GM23248 (cell line): Measurements from ENCODE around the gene DHDDS.

Experiments
- EZH2 ChIP-seq: fragments of 200-600 bp; sonication (generic); IDR thresholded peaks from 2 replicates; pipeline ENCODE4 v1.6.1; 2018; ENCODE audit warnings: antibody characterized with exemption, mild to moderate bottlenecking; ENCODE audit not compliant: insufficient read depth, poor library complexity, severe bottlenecking
- EZH2phosphoT487 ChIP-seq: fragments of 200-600 bp; sonication (generic); IDR thresholded peaks from 2 replicates; pipeline ENCODE4 v1.6.1; 2018; ENCODE audit warnings: antibody characterized with exemption, moderate library complexity, mild to moderate bottlenecking, low read depth; ENCODE audit not compliant: insufficient read depth

DNA sequence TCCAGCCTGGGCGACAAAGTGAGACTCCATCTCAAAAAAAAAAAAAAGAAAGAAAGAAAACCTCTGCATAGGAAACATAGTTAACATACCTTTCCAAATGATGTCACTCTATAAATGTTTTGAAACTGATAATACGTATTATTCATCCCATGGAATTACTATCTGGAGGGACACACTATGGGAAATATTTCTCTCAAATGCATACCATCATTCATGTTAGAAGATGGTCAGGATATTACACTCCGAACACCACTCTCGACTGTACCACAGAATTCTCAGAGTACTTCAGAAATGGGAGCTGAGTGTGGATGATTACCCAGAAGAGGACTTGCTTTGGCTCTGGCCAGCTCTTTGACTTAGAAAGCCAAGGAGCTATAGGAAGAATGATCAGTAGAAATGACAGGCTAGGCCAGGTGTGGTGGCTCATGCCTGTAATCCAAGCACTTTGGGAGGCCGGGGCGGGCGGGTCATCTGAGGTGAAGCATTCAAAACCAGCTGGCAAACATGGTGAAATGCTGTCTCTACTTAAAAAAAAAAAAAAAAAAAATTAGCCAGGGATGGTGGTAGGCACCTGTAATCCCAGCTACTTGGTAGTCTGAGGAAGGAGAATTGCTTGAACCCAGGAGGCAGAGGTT is 26.7 kb upstream of the DHDDS start:
- TF ChIP-seq EZH2 (no peak), EZH2phosphoT487 (no peak)
